HG03196 (cell line): ENCODE data around the gene MAIP1.
"Not testable (repeated sequence)": the region's sequence is repeated elsewhere in the genome, so short reads cannot be mapped to it uniquely, and the experiment has no call there.

ENCODE experiments used
- ATAC-seq: cut with Tn5 transposase; IDR thresholded peaks from one replicate; pipeline ENCODE4 v1.9.1; 2021; ENCODE audit not compliant: unreplicated experiment

MAIP1 gene, protein sequence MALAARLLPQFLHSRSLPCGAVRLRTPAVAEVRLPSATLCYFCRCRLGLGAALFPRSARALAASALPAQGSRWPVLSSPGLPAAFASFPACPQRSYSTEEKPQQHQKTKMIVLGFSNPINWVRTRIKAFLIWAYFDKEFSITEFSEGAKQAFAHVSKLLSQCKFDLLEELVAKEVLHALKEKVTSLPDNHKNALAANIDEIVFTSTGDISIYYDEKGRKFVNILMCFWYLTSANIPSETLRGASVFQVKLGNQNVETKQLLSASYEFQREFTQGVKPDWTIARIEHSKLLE

DNA sequence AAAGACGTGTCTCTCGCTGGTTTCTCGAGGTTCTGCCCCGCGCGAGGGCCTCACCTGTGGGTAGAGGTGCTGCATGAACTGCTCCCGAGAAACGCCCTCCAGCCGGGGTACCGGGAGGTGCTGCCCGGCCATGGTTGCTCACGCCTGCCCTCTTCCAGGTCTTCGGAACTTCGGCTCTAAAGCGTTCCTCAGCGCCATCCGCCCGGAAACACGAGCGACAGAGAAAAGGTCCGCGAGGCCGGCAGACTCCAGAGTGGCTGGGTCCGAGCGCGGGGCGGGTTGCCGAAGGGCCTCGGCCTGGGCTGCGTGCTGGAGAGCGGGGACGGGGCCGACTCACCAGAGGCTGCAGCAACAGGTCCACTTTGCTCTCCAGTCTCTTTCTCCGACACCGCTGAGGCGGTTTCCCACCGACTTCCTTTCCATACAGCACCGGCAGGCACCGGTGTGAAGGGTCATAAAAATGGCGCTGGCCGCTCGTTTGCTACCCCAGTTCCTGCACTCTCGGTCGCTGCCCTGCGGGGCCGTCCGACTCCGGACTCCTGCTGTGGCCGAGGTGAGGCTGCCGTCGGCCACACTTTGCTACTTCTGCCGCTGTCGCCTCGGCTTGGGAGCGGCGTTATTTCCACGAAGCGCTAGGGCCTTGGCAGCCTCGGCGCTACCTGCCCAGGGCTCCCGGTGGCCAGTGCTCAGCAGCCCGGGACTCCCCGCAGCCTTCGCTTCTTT lies at the start of gene MAIP1, which contains the start of gene TYW5:
TSS of gene MAIP1 (plus strand) at position 244 of the 723 bp plus-strand sequence. CDS start at position 461, 217 bp downstream.
TSS of gene TYW5 (minus strand) at position 153 of the 723 bp plus-strand sequence. CDS start at position 132, 21 bp downstream.
- ATAC-seq = peak; percentile 86

DNA sequence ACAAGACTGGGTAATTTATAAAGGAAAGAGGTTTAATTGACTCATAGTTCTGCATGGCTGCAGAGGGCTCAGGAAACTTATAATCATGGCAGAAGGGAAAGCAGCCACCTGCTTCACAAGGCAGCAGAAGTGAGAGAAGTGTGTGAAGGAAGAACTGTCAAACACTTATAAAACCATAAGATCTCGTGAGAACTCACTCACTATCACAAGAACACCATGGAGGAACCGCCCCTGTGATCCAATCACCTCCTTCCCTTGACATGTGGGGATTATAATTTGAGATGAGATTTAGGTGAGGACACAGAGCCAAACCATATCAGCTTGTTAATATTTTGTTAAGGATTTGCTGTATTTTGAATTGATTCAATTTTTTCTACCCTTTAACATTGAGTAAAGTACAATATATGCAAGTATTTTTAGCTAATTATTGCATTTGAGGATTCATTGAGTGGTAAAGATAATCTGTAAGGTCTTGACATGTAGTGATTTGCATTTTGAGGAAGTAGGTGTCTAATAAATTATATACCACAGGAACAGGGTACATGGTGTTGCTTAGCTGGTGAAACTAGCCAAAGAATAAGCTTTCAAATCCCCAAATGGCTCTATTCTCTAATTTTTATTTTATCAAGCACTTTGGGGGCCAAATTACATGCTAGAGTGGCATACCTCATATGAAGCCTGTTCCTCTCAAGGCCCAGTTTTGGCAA lies 48.2 kb upstream of the MAIP1 start:
- ATAC-seq = no peak

- no peak for ATAC-seq
These were observed 44.9 kb upstream of the MAIP1 start for GRCh38 chr2:199910338-199911051.

- ATAC-seq = peak; percentile 90
These were observed 44.1 kb upstream of the MAIP1 start, which contains the start of gene C2orf69 for GRCh38 chr2:199911052-199911876. C2orf69 (plus strand) TSS chr2:199911293; CDS start chr2:199911439, 146 bp downstream.

- no peak for ATAC-seq
These were observed 43.6 kb upstream of the MAIP1 start for GRCh38 chr2:199911877-199912161.

DNA sequence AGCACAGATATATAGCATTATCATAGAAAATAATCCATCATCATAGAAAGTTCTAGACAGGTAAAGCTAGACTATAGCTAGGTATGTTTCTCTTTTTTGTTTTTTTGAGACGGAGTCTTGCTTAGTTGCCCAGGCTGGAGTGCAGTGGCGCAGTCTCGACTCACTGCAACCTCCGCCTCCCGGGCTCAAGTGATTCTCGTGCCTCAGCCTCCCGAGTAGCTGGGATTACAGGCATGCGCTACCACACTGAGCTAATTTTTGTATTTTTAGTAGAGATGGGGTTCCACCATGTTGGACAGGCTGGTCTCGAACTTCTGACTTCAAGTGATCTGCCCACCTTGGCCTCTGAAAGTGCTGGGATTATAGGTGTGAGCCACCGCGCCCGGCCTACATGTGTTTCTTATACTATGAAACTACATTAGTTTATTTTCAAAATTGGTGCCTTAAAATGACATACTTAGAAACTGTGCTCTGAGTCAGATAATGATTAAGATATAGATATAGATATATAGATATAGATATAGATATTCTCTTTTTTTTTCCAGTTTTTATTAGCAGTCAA lies 42.7 kb upstream of the MAIP1 start:
- not testable (repeated sequence) for ATAC-seq

- ATAC-seq = no peak
These were observed 40.9 kb upstream of the MAIP1 start for GRCh38 chr2:199914372-199914958.

GRCh38 chr2:199916980-199917379 lies 38.4 kb upstream of the MAIP1 start:
- ATAC-seq = no peak

GRCh38 chr2:199922856-199923255 lies 32.5 kb upstream of the MAIP1 start:
- no peak for ATAC-seq

- ATAC-seq = no peak
These were observed 31.5 kb upstream of the MAIP1 start for GRCh38 chr2:199923924-199924323.

DNA sequence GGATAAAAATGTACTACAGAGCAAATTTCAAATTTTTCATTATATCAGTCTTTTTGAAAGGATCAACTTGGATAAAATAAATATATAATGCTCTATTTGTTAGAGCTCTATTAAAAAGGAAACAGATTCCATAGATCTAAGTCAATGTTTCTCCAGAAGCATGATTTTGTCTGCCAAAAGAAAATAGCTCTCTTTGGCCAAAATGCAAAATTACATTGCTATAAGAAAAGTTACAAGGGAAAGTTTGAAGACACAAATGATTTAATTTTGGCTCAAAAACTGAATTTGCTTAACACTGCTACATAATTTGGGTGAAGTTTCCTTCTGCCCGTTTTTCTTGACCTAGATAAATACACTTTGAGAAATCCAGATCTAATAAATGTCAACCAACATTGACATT lies 28.6 kb upstream of the MAIP1 start:
- ATAC-seq = no peak

GRCh38 chr2:199928226-199928625 lies 27.2 kb upstream of the MAIP1 start:
- no peak for ATAC-seq

DNA sequence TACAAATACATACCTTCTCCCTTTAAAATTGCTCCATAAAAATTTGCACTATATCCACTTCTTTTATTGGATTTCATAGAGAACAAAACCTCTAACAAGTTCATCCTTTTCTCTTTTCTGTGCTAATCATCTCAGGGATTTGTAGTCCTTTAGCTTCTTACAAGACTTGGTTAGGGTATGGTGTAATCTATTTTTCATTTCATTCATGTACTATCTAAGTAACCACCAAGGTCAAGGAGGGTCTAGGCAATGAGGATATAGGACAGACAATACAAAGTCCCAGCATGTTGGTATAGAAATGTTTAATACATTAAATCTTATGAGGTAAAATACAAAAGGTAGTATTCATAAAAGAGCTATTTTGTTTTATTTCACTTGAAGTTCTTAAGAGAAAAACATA lies 26.8 kb upstream of the MAIP1 start:
- ATAC-seq = no peak

- ATAC-seq = no peak
These were observed 26.1 kb upstream of the MAIP1 start for GRCh38 chr2:199929262-199929661.

DNA sequence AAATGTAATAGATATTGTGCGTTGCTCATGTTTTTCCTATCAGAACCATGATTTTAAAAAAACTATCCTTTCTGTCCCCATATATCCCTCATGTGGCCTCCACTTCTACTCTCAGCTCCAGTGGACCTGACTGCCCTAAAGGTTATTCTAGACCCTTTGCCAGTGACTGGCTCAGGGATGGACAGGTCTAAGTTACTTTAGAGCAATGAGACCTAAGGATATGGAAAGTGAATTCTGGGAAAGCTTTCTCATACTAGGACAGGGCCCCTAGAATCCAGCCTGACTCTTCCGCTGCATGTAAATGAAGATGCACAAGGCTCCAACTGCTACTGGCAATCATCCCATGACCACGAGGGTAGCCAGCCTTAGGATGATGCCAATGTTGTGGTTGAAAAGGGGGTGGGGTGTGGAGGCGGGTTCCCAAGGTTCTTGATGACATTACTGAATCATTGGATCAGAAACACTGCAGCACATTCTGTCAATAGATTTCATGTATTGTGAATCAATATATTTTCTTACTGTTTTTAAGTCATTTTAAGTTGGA lies 23.0 kb upstream of the MAIP1 start:
- no peak for ATAC-seq

DNA sequence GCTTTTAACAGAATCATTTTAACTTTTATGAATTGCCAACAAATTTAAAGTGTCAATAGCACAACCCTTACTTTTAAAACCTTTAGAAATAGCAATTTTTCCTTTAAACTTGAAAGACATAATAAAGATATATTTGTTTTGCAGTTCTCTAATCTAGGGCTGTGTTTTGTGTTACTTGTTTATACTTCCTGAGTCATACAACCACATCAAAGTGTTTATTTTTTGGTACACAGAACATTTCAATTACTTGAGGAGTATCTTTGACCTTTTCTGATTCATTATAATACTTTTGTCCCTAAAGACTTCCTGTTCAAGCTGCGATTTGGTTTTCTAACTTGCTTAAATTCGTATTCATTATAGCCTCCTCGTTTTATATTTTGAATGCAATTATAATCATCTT lies 21.9 kb upstream of the MAIP1 start:
- ATAC-seq = no peak

- ATAC-seq = no peak
These were observed 18.8 kb upstream of the MAIP1 start for GRCh38 chr2:199936554-199936953.

GRCh38 chr2:199940373-199940772 lies 15.0 kb upstream of the MAIP1 start:
- ATAC-seq = no peak

- no peak for ATAC-seq
These were observed 12.0 kb upstream of the MAIP1 start for GRCh38 chr2:199943373-199943772.
